H1 (cell line): Measurements from ENCODE around the gene FOXG1. TPM values are rescaled to one million over a fixed set of nuclear protein-coding genes. Genes with fewer than 3 reads are reported as not detected.

Experiments used
- SP1 ChIP-seq: IDR thresholded peaks from 2 replicates; pipeline ENCODE4 v1.6.1; 2011; ENCODE audit warnings: low read depth, low read length
- polyA plus RNA-seq, 7 experiments: library from polyadenylated mRNA; depleted of rRNA in 3 of 7; stranded (reverse) in 5 of 7; unstranded in 2 of 7; fragments of >200 nt in 5 of 7; fragments of 200-250 nt in 2 of 7; gene quantifications; 1 replicate in 5 of 7; 2 replicates in 1 of 7; 4 replicates in 1 of 7; pipeline versions ENCODE4 v1.2.1 to v1.2.3, GENCODE V29; 2011 to 2013; ENCODE audit warnings: missing spikeins in 2 of 7, mixed read lengths in 2 of 7
- total RNA-seq: library from RNA; stranded (reverse); fragmentation: NEBNext Ultra II Directional; extraction: Animal tissue kit (Norgen Biotek cat#: 25700); gene quantifications from 2 replicates; pipeline ENCODE4 v1.2.1, GENCODE V29; 2021

The FOXG1 gene
- total and polyA plus RNA-seq, 2 of the 8 experiments (the other 6 are each of a cell fraction or from before 2014, with no cell fraction given) = 0.03 to 0.24 TPM

DNA sequence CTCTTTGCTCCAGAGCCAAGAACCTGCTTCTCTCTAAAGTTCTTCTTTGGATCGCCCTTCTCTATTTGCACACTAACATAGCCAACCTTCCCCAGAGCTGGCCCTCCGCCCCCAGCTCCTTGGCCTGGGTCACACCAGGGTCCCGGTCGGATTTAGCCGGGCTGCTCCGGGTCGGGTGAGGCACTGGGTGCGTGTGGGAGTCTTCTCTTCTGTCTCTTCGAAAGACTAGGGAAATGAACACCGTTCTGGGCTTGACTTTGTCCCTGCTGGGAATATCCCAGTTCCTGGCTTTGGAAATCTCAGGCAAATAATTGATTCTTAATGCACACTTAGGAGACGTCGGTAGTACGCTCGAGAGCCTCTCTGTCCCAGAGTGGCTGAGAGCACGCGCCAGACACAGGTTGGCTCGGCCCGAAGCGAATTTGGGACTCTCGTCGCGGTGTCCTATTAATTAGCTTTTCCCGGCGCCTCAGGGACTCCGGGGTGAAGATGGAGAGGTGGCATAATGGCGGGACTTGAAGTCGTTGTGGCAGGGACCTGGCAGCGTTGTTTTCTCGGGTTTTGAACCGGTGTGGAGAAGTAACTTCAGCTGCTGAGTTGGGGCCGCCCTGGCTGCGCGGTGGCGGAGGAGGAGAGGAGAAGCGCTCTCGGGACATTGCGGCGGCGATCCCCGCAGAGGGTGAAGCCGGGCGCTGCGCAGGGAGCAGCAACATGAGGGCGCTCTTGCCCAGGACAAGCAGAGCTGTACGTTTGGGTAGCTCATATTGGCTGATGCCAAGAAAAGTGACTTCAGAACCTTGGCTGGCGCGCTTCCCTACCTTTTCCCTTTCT is 7.5 kb downstream of the FOXG1 start (continued):
- TF ChIP-seq SP1 = no peak
